GM18520 (cell line): ENCODE measurements around the gene POLR2M.

ENCODE experiments used
- ATAC-seq: cut with Tn5 transposase; IDR thresholded peaks from one replicate; pipeline ENCODE4 v1.9.1; 2021; ENCODE audit not compliant: unreplicated experiment

Gene POLR2M

GRCh38 chr15:57691082-57691481 is 15.4 kb upstream of the POLR2M start:
- no peak for ATAC-seq

- no peak for ATAC-seq
These were observed 13.8 kb upstream of the POLR2M start for GRCh38 chr15:57692709-57693108.

- ATAC-seq, result no peak
These were observed 12.2 kb upstream of the POLR2M start for GRCh38 chr15:57694279-57694678.

GRCh38 chr15:57696146-57696545 is 10.4 kb upstream of the POLR2M start:
- no peak for ATAC-seq

- no peak for ATAC-seq
These were observed 8.9 kb upstream of the POLR2M start for GRCh38 chr15:57697588-57697987.

- no peak for ATAC-seq
These were observed 8.3 kb upstream of the POLR2M start for GRCh38 chr15:57698243-57698642.

- ATAC-seq, result no peak
These were observed 7.5 kb upstream of the POLR2M start for GRCh38 chr15:57698991-57699390.

GRCh38 chr15:57703387-57703786 is 3.1 kb upstream of the POLR2M start:
- no peak for ATAC-seq

GRCh38 chr15:57704441-57704840 is 2.1 kb upstream of the POLR2M start:
- no peak for ATAC-seq

GRCh38 chr15:57705746-57706404 is 639 bp upstream of the POLR2M start:
- no peak for ATAC-seq

- ATAC-seq, result no peak
These were observed 1.5 kb downstream of the POLR2M start for GRCh38 chr15:57708047-57708446.

- no peak for ATAC-seq
These were observed 11.8 kb downstream of the POLR2M start for GRCh38 chr15:57718309-57718708.

- ATAC-seq, result no peak
These were observed 14.4 kb downstream of the POLR2M start for GRCh38 chr15:57720867-57721266.

GRCh38 chr15:57726411-57726810 is 19.9 kb downstream of the POLR2M start:
- no peak for ATAC-seq

GRCh38 chr15:57727031-57727430 is 20.5 kb downstream of the POLR2M start:
- no peak for ATAC-seq

GRCh38 chr15:57728436-57728835 is 21.9 kb downstream of the POLR2M start:
- no peak for ATAC-seq

- no peak for ATAC-seq
These were observed 24.4 kb downstream of the POLR2M start for GRCh38 chr15:57730876-57731275.

GRCh38 chr15:57731530-57732103 is 25.1 kb downstream of the POLR2M start:
- ATAC-seq, result no peak

- ATAC-seq, result no peak
These were observed 26.2 kb downstream of the POLR2M start for GRCh38 chr15:57732526-57733331.

GRCh38 chr15:57734860-57735259 is 28.3 kb downstream of the POLR2M start:
- no peak for ATAC-seq

- no peak for ATAC-seq
These were observed 28.9 kb downstream of the POLR2M start for GRCh38 chr15:57735431-57735830.

- ATAC-seq, result no peak
These were observed 29.4 kb downstream of the POLR2M start for GRCh38 chr15:57735891-57736290.
